Measurements from ENCODE around the gene LDLRAD3.

LDLRAD3 gene

DNA sequence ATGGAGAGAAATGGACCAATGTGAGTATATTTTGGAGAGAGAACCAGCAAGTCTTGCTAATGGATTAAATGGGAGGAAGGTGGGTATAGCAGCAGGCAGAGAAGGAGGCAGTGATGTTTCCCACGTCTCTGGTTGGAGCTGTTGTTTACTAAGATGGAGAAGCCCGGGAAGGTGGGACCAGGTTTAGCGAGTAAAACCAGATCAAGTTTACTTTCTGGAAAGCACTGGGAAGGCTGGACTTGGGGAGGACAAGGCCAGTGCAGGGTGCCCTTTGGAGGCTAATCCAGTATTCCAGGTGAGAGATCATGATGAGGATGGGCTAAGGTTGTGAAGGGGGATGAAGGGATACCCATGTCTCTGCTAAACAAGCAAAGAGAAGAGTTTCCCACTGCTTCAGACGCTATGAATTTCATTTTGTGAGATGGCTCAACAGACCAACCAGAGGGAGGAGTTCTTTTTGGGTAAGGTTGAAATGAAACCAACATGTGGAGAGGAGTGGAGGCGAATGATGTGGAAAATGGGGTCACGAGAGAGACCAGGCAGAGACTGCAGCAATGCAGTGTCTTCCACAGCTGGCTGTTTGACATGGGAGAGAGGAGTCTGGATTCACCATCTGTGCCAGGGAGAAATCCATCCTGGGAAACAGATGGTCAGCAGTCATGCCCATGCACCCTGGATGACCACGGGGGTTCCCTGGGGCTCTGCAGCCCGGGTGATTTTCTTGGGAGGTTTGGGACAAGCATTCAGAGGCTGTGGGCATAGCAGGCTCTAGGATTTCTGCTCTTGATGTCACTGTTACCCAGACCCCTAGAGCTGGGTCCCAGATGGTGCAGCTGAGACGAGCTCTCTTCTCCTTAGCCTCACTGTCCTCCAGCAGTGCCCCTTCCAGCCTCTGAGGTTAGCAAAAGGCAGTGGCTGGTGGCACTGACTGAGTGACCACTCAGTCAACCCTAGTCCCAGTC is 320.4 kb downstream of the LDLRAD3 start:
- ChIA-PET CTCF (interaction anchor here (1.0 to 1.7 kb wide), 3 partner anchors 10 to 442 kb away, joined by 3 to 7 read pairs (median 5); no protein-coding TSS in a partner anchor), POLR2A (no interaction called here)
- no peaks in the 10 kb centered on the region for H3K36me3 ChIP-seq (ENCODE audit: control insufficient read depth in 4 of 4, insufficient read depth in 4 of 4, low read length in 3 of 4)
- H3K27ac ChIP-seq (ENCODE audit: insufficient read depth in 1 of 2, low read depth in 1 of 2, low read length in 2 of 2, poor library complexity in 1 of 2, severe bottlenecking in 2 of 2): no peak overlapping the region
- H3K4me3 ChIP-seq (ENCODE audit: control insufficient read depth in 1 of 7, extremely low read depth in 1 of 7, insufficient read depth in 4 of 7, low read depth in 2 of 7, low read length in 6 of 7): no peak overlapping the region
- no peak for DNase-seq
- peaks cover 0 to 31% (median 11%) of the 10 kb centered on the region in 5 experiments for H3K27me3 ChIP-seq (replicated peaks in 2 of 5; ENCODE audit: control insufficient read depth in 4 of 5, insufficient read depth in 5 of 5, low read length in 4 of 5)
- no peaks in the 10 kb centered on the region for H3K9me3 ChIP-seq (ENCODE audit: control extremely low read depth in 1 of 5, control insufficient read depth in 4 of 5, insufficient read depth in 2 of 5, low read depth in 1 of 5, low read length in 4 of 5)
- H3K4me1 ChIP-seq (ENCODE audit: control extremely low read depth in 1 of 4, control insufficient read depth in 4 of 4, insufficient read depth in 4 of 4, low read length in 3 of 4): peaks cover 0 to 2% (median 0%) of the 10 kb centered on the region in 4 experiments
- 83% methylated on average over 9 of the region's 9 CpGs for WGBS (ENCODE audit: insufficient coverage)

GRCh38 chr11:36264973-36265344 is 321.1 kb downstream of the LDLRAD3 start:
- WGBS (ENCODE audit: insufficient coverage): 92% methylated on average over 5 of the region's 5 CpGs
- no peak overlapping the region for H3K27ac ChIP-seq (ENCODE audit: insufficient read depth in 1 of 2, low read depth in 1 of 2, low read length in 2 of 2, poor library complexity in 1 of 2, severe bottlenecking in 2 of 2)
- H3K9me3 ChIP-seq (ENCODE audit: control extremely low read depth in 1 of 5, control insufficient read depth in 4 of 5, insufficient read depth in 2 of 5, low read depth in 1 of 5, low read length in 4 of 5): no peaks in the 10 kb centered on the region
- peaks cover 0 to 4% (median 0%) of the 10 kb centered on the region in 4 experiments for H3K36me3 ChIP-seq (ENCODE audit: control insufficient read depth in 4 of 4, insufficient read depth in 4 of 4, low read length in 3 of 4)
- no peak overlapping the region for H3K4me3 ChIP-seq (ENCODE audit: control insufficient read depth in 1 of 7, extremely low read depth in 1 of 7, insufficient read depth in 4 of 7, low read depth in 2 of 7, low read length in 6 of 7)
- peaks cover 0 to 31% (median 11%) of the 10 kb centered on the region in 5 experiments for H3K27me3 ChIP-seq (replicated peaks in 2 of 5; ENCODE audit: control insufficient read depth in 4 of 5, insufficient read depth in 5 of 5, low read length in 4 of 5)
- no peak for DNase-seq
- POLR2A ChIA-PET: no interaction called here
- CTCF ChIA-PET: interaction anchor here (0.7 to 2.8 kb wide), 9 partner anchors 7 to 781 kb away, joined by 3 to 24 read pairs (median 5); no protein-coding TSS in a partner anchor
- peaks cover 0 to 2% (median 0%) of the 10 kb centered on the region in 4 experiments for H3K4me1 ChIP-seq (ENCODE audit: control extremely low read depth in 1 of 4, control insufficient read depth in 4 of 4, insufficient read depth in 4 of 4, low read length in 3 of 4)

DNA sequence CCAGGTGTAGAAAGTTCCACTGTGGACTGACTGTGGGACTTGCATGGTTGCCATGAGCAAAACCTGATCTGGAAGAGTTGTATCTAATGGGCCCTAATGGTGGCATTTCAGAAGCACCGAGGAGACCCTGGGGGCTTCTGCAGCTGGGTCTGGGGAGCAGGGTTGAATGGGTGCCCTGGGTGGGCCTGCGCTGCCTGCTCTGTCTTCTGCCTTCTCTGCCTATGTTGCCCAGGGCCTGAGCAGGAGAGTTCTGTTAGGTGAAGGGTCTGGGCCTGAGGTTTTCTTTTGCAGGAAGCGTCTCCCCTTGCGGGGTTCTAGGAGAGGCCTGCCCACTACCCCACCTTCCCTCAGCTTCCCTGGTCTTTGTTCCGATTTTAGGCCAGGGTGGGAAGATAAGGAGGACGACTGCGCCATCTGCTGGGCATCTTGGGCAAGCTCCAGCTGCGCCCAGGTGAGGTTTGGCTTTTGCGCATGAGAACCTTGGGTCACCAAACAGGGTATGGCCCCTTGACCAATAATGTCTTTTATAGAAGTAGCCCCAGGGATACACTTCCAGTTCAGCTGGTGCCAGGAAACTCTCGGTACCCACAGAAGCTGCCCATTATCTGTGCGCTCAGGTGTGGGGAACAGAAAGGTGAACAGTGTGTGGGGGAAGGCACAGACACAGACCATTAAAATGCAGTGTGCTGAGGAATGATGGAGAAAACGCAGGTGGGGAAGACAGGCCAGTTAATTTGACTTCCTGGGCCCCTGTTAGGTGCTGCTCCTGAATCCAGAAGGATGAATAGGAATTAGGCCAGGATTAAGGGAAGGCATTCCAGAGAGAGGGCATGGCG is 322.1 kb downstream of the LDLRAD3 start:
- H3K27me3 ChIP-seq (replicated peaks in 2 of 5; ENCODE audit: control insufficient read depth in 4 of 5, insufficient read depth in 5 of 5, low read length in 4 of 5): peaks cover 0 to 25% (median 9%) of the 10 kb centered on the region in 5 experiments
- DNase-seq: peak; percentile 37 to 65 (median 45)
- no peaks in the 10 kb centered on the region for H3K9me3 ChIP-seq (ENCODE audit: control extremely low read depth in 1 of 5, control insufficient read depth in 4 of 5, insufficient read depth in 2 of 5, low read depth in 1 of 5, low read length in 4 of 5)
- H3K36me3 ChIP-seq (ENCODE audit: control insufficient read depth in 4 of 4, insufficient read depth in 4 of 4, low read length in 3 of 4): peaks cover 2 to 10% (median 6%) of the 10 kb centered on the region in 4 experiments
- H3K27ac ChIP-seq (ENCODE audit: insufficient read depth in 1 of 2, low read depth in 1 of 2, low read length in 2 of 2, poor library complexity in 1 of 2, severe bottlenecking in 2 of 2): no peak overlapping the region
- peaks cover 0 to 2% (median 0%) of the 10 kb centered on the region in 4 experiments for H3K4me1 ChIP-seq (ENCODE audit: control extremely low read depth in 1 of 4, control insufficient read depth in 4 of 4, insufficient read depth in 4 of 4, low read length in 3 of 4)
- H3K4me3 ChIP-seq (ENCODE audit: control insufficient read depth in 1 of 7, extremely low read depth in 1 of 7, insufficient read depth in 4 of 7, low read depth in 2 of 7, low read length in 6 of 7): no peak overlapping the region
- ChIA-PET CTCF (interaction anchor here (0.6 to 3.1 kb wide), 25 partner anchors 8 to 782 kb away, joined by 3 to 24 read pairs (median 4); no protein-coding TSS in a partner anchor), POLR2A (no interaction called here)
- 43% methylated on average over 10 of the region's 13 CpGs for WGBS (ENCODE audit: insufficient coverage)

DNA sequence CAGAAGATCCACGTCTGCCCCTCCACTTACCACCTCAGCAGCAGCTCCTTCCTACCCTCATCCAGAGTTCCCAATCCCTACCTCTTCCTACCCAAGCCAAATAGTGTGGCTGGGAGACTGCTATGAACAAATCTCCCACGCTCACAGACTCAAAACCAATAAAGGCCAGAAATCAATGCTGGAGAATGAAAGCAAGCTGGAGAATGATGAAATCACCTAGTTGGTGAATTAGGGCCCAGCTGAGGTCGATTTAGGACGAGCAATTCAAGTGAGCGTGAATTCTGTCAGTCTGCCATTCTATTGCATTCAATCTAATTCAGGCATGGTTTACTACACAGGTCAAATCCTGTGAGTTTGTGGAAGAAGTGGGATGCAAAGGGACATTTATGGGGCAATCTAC is 322.9 kb downstream of the LDLRAD3 start:
- Histone ChIP-seq H3K9me3 (ENCODE audit: control extremely low read depth in 1 of 5, control insufficient read depth in 4 of 5, insufficient read depth in 2 of 5, low read depth in 1 of 5, low read length in 4 of 5) (no peaks in the 10 kb centered on the region), H3K27me3 (replicated peaks in 2 of 5; ENCODE audit: control insufficient read depth in 4 of 5, insufficient read depth in 5 of 5, low read length in 4 of 5) (peaks cover 0 to 17% (median 6%) of the 10 kb centered on the region in 5 experiments), H3K36me3 (ENCODE audit: control insufficient read depth in 4 of 4, insufficient read depth in 4 of 4, low read length in 3 of 4) (peaks cover 2 to 17% (median 10%) of the 10 kb centered on the region in 4 experiments), H3K4me3 (ENCODE audit: control insufficient read depth in 1 of 7, extremely low read depth in 1 of 7, insufficient read depth in 4 of 7, low read depth in 2 of 7, low read length in 6 of 7) (no peak overlapping the region), H3K4me1 (ENCODE audit: control extremely low read depth in 1 of 4, control insufficient read depth in 4 of 4, insufficient read depth in 4 of 4, low read length in 3 of 4) (peaks cover 0 to 2% (median 0%) of the 10 kb centered on the region in 4 experiments), H3K27ac (ENCODE audit: insufficient read depth in 1 of 2, low read depth in 1 of 2, low read length in 2 of 2, poor library complexity in 1 of 2, severe bottlenecking in 2 of 2) (no peak overlapping the region)
- ChIA-PET POLR2A (no interaction called here), CTCF (interaction anchor here (0.6 to 3.1 kb wide), 24 partner anchors 9 to 783 kb away, joined by 3 to 24 read pairs (median 4); no protein-coding TSS in a partner anchor)
- no peak for DNase-seq
- WGBS (ENCODE audit: insufficient coverage): 64% methylated on average over 4 of the region's 5 CpGs

DNA sequence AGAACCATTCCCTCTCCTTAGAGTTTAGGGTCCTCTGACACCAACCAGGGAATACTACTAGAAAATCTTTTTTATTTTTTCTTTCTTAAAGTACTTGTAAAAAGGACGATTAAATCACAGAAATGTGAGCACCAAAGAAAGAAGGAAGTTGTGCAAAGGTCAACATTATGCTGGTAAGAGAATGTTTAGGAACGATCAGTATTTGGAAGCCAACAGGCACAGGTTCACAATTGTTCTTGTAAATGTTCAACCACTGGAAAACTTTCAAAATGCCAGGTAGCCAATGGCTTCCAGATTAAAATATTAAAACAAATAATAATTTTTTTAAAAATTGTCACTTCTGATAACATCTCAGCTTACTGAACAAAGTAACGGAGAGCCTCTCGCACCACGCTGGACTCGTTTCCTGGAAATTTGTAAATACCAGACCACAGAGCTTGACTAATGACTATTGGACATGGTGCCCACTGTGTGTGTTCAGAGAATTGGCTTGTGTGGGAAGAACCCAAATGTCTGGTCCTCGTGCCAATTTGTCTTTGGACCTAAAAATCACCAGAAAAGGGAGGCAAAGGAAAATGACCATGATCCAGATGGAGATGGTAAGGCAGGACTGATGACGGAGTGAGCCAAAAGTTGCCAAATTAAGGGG is 324.6 kb downstream of the LDLRAD3 start:
- POLR2A ChIA-PET: no interaction called here
- H3K27me3 ChIP-seq (replicated peaks in 2 of 5; ENCODE audit: control insufficient read depth in 4 of 5, insufficient read depth in 5 of 5, low read length in 4 of 5): peaks cover 0 to 6% (median 3%) of the 10 kb centered on the region in 5 experiments
- CTCF ChIA-PET: interaction anchor here (1.1 to 8.5 kb wide), 12 partner anchors 9 to 653 kb away, joined by 3 to 58 read pairs (median 4); no protein-coding TSS in a partner anchor
- peaks cover 0 to 7% (median 4%) of the 10 kb centered on the region in 5 experiments for H3K9me3 ChIP-seq (ENCODE audit: control extremely low read depth in 1 of 5, control insufficient read depth in 4 of 5, insufficient read depth in 2 of 5, low read depth in 1 of 5, low read length in 4 of 5)
- peaks cover 14 to 33% (median 22%) of the 10 kb centered on the region in 4 experiments for H3K36me3 ChIP-seq (ENCODE audit: control insufficient read depth in 4 of 4, insufficient read depth in 4 of 4, low read length in 3 of 4)
- DNase-seq: no peak
- peaks cover 0 to 2% (median 0%) of the 10 kb centered on the region in 4 experiments for H3K4me1 ChIP-seq (ENCODE audit: control extremely low read depth in 1 of 4, control insufficient read depth in 4 of 4, insufficient read depth in 4 of 4, low read length in 3 of 4)
- H3K4me3 ChIP-seq (ENCODE audit: control insufficient read depth in 1 of 7, extremely low read depth in 1 of 7, insufficient read depth in 4 of 7, low read depth in 2 of 7, low read length in 6 of 7): no peak overlapping the region
- WGBS (ENCODE audit: insufficient coverage): 69% methylated on average over 8 of the region's 8 CpGs
- H3K27ac ChIP-seq (ENCODE audit: insufficient read depth in 1 of 2, low read depth in 1 of 2, low read length in 2 of 2, poor library complexity in 1 of 2, severe bottlenecking in 2 of 2): no peak overlapping the region

DNA sequence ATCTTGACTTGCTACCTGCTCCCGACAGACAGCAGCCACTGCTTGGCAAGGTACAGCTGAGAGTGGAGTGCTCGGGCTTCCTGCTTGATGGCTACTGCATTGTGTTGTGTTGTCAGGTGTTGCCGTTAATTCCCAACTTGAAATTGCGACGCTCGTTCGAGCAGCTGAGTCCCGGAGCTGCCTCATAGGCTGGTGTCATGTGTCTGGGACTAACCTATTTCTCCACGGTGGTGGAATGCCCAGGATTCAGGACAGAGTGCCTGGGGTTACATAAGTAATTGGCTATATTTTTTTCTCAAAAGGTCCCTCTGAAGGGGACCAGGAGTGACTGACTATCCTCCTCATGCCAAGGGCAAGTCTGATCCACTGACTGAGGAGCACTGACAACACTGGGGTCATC is 326.8 kb downstream of the LDLRAD3 start:
- Histone ChIP-seq H3K4me3 (ENCODE audit: control insufficient read depth in 1 of 7, extremely low read depth in 1 of 7, insufficient read depth in 4 of 7, low read depth in 2 of 7, low read length in 6 of 7) (no peak overlapping the region), H3K27ac (ENCODE audit: insufficient read depth in 1 of 2, low read depth in 1 of 2, low read length in 2 of 2, poor library complexity in 1 of 2, severe bottlenecking in 2 of 2) (no peak overlapping the region), H3K4me1 (ENCODE audit: control extremely low read depth in 1 of 4, control insufficient read depth in 4 of 4, insufficient read depth in 4 of 4, low read length in 3 of 4) (peaks cover 0 to 2% (median 0%) of the 10 kb centered on the region in 4 experiments), H3K9me3 (ENCODE audit: control extremely low read depth in 1 of 5, control insufficient read depth in 4 of 5, insufficient read depth in 2 of 5, low read depth in 1 of 5, low read length in 4 of 5) (peaks cover 0 to 7% (median 4%) of the 10 kb centered on the region in 5 experiments), H3K36me3 (ENCODE audit: control insufficient read depth in 4 of 4, insufficient read depth in 4 of 4, low read length in 3 of 4) (peaks cover 22 to 49% (median 40%) of the 10 kb centered on the region in 4 experiments), H3K27me3 (replicated peaks in 2 of 5; ENCODE audit: control insufficient read depth in 4 of 5, insufficient read depth in 5 of 5, low read length in 4 of 5) (no peaks in the 10 kb centered on the region)
- ChIA-PET CTCF (interaction anchor here (1.0 to 8.5 kb wide), 5 partner anchors 8 to 656 kb away, joined by 3 to 58 read pairs (median 4); no protein-coding TSS in a partner anchor), POLR2A (no interaction called here)
- DNase-seq: no peak
- 100% methylated on average over 7 of the region's 9 CpGs for WGBS (ENCODE audit: insufficient coverage)

Measured in common myeloid progenitor, CD34-positive (primary cell).